Measurements from ENCODE around the gene NRCAM. TPM values are rescaled to one million over a fixed set of nuclear protein-coding genes. Genes with fewer than 3 reads are reported as not detected.

Gene NRCAM
- total RNA-seq, 4 donors from 2014 or later = 10.1 to 19.5 (median 13.0) TPM

GRCh38 chr7:108109221-108109908 is 346.9 kb downstream of the NRCAM start:
- TF ChIP-seq POLR2A (IDR thresholded peaks at IDR 0.05) (no peak), CTCF (IDR thresholded peaks at IDR 0.05) (peak in 3 of 6 experiments; percentile 22 to 28 (median 23))
- no peaks in the 10 kb centered on the region for H3K4me1 ChIP-seq
- intact Hi-C loops (cut with DNase I) = no loop called here
- no peaks in the 10 kb centered on the region for H3K36me3 ChIP-seq
- no peak overlapping the region for H3K4me3 ChIP-seq (replicated peaks in 1 of 3)
- DNase-seq = no peak
- H3K27me3 ChIP-seq = no peaks in the 10 kb centered on the region
- H3K27ac ChIP-seq = no peak overlapping the region
- no peaks in the 10 kb centered on the region for H3K9me3 ChIP-seq
- 80 to 82% methylated on average over 2 of the region's 2 CpGs for WGBS, 2 donors

GRCh38 chr7:108108131-108108530 is 348.1 kb downstream of the NRCAM start:
- no peak for DNase-seq
- Histone ChIP-seq H3K4me3 (replicated peaks in 1 of 3) (no peak overlapping the region), H3K27ac (no peak overlapping the region), H3K9me3 (no peaks in the 10 kb centered on the region), H3K36me3 (no peaks in the 10 kb centered on the region), H3K27me3 (no peaks in the 10 kb centered on the region), H3K4me1 (no peaks in the 10 kb centered on the region)
- intact Hi-C loops (cut with DNase I) = no loop called here
- TF ChIP-seq CTCF (IDR thresholded peaks at IDR 0.05) = no peak
- TF ChIP-seq POLR2A (IDR thresholded peaks at IDR 0.05) = no peak

GRCh38 chr7:108104324-108104723 is 351.9 kb downstream of the NRCAM start:
- TF ChIP-seq POLR2A (IDR thresholded peaks at IDR 0.05) (no peak), CTCF (IDR thresholded peaks at IDR 0.05) (no peak)
- WGBS, 2 donors = 84 to 87% methylated on average over 7 of the region's 7 CpGs
- no peaks in the 10 kb centered on the region for H3K4me1 ChIP-seq
- no peaks in the 10 kb centered on the region for H3K36me3 ChIP-seq
- H3K9me3 ChIP-seq = no peaks in the 10 kb centered on the region
- intact Hi-C loops (cut with DNase I) = no loop called here
- H3K27ac ChIP-seq = no peak overlapping the region
- no peak overlapping the region for H3K4me3 ChIP-seq (replicated peaks in 1 of 3)
- no peak for DNase-seq
- H3K27me3 ChIP-seq = no peaks in the 10 kb centered on the region

GRCh38 chr7:108103558-108104298 is 352.5 kb downstream of the NRCAM start:
- intact Hi-C loops (cut with DNase I) = no loop called here
- Histone ChIP-seq H3K4me1 (no peaks in the 10 kb centered on the region), H3K9me3 (no peaks in the 10 kb centered on the region), H3K27ac (no peak overlapping the region), H3K27me3 (no peaks in the 10 kb centered on the region), H3K4me3 (replicated peaks in 1 of 3) (no peak overlapping the region), H3K36me3 (no peaks in the 10 kb centered on the region)
- DNase-seq = no peak
- no peak for TF ChIP-seq POLR2A (IDR thresholded peaks at IDR 0.05)
- TF ChIP-seq CTCF (IDR thresholded peaks at IDR 0.05) = no peak
- WGBS, 2 donors = 83 to 94% methylated on average over 5 of the region's 5 CpGs

GRCh38 chr7:108102671-108103312 is 353.4 kb downstream of the NRCAM start:
- 88 to 91% methylated on average over 15 to 20 of the region's 20 CpGs for WGBS, 2 donors
- DNase-seq = no peak
- no peaks in the 10 kb centered on the region for H3K9me3 ChIP-seq
- H3K27me3 ChIP-seq = no peaks in the 10 kb centered on the region
- intact Hi-C loops (cut with DNase I) = no loop called here
- H3K4me1 ChIP-seq = no peaks in the 10 kb centered on the region
- TF ChIP-seq CTCF (IDR thresholded peaks at IDR 0.05) = no peak
- TF ChIP-seq POLR2A (IDR thresholded peaks at IDR 0.05) = no peak
- H3K4me3 ChIP-seq (replicated peaks in 1 of 3) = no peak overlapping the region
- no peaks in the 10 kb centered on the region for H3K36me3 ChIP-seq
- H3K27ac ChIP-seq = no peak overlapping the region
